ENCODE data around the gene EZH2. TPM values are rescaled to one million over a fixed set of nuclear protein-coding genes. Genes with fewer than 3 reads are reported as not detected.
A peak's percentile ranks its signal among the peaks of the same experiment; 100 is the strongest.

Gene EZH2
- total and polyA plus RNA-seq, 2 donors = 2.1 to 20.0 TPM

- no peak overlapping the region for H3K4me3 ChIP-seq (ENCODE audit: low read depth, low read length)
- H3K27ac ChIP-seq (ENCODE audit: low read depth) = no peak overlapping the region
- H3K36me3 ChIP-seq (ENCODE audit: insufficient read depth) = peaks cover 10% of the 10 kb centered on the region
- DNase-seq (ENCODE audit: extremely low spot score) = no peak
- 92% methylated on average over 10 of the region's 10 CpGs for WGBS
- H3K4me1 ChIP-seq (ENCODE audit: insufficient read depth) = no peaks in the 10 kb centered on the region
Measured at GRCh38 chr7:148802101-148802493, 82.0 kb downstream of the EZH2 start.

GRCh38 chr7:148800677-148801076 lies 83.4 kb downstream of the EZH2 start:
- H3K4me1 ChIP-seq (ENCODE audit: insufficient read depth) = no peaks in the 10 kb centered on the region
- H3K4me3 ChIP-seq (ENCODE audit: low read depth, low read length) = no peak overlapping the region
- DNase-seq (ENCODE audit: extremely low spot score) = no peak
- no peak overlapping the region for H3K27ac ChIP-seq (ENCODE audit: low read depth)
- 91% methylated on average over 13 of the region's 13 CpGs for WGBS
- peaks cover 10% of the 10 kb centered on the region for H3K36me3 ChIP-seq (ENCODE audit: insufficient read depth)

DNA sequence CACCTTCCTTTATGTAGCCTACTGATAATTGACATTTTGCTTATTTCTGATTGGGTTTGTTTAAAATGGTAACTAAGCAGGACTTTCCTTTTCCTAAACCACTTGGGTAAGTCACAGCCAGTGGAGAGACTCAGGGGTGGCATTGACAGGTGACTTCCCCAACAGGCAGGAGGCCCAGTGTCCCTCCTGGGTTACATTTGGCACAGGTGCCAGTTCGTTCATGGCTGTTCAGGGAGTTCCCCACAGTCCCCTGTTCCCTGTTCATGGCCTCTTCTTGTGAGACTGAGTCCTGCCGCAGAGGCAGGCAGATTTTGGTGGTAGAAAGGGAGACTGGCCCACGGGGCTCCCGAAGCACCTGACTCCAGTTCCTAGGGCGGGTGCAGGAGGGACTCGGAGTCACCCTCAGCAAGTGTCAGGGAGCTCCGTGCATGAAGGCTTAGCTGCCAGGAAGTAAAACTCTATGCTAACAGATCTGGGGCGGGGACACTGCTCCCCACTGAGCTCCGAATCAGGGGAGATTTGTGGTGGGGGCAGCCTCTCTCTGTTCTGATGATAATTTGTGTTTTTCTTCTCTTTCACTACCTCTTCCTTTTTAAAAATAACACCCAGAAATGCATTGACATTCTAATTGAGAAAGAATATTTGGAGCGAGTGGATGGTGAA lies 84.1 kb downstream of the EZH2 start:
- Histone ChIP-seq H3K27ac (ENCODE audit: low read depth) (no peak overlapping the region), H3K4me3 (ENCODE audit: low read depth, low read length) (no peak overlapping the region), H3K4me1 (ENCODE audit: insufficient read depth) (no peaks in the 10 kb centered on the region), H3K36me3 (ENCODE audit: insufficient read depth) (peaks cover 10% of the 10 kb centered on the region)
- 81% methylated on average over 10 of the region's 10 CpGs for WGBS
- DNase-seq (ENCODE audit: extremely low spot score) = no peak

DNA sequence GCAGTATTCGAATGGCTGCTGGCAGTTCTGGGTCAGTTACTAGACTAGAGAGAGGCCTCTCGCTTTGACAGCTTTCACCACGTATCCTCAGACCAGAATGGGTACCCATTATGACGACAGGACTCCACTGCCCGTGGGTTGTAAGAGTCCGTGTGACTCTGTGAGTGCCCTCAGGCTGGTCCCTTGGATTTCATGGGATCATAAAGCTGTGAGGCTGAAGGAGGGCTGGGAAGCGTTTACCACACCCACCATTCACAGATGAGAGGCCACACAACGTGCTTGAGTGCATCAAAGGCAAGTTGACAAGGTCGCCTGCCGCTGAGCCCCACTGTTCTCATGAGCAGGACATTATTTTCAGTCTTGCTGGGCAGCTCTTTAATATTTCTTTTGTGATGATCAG lies 87.2 kb downstream of the EZH2 start:
- Histone ChIP-seq H3K27ac (ENCODE audit: low read depth) (no peak overlapping the region), H3K4me1 (ENCODE audit: insufficient read depth) (no peaks in the 10 kb centered on the region), H3K36me3 (ENCODE audit: insufficient read depth) (peaks cover 10% of the 10 kb centered on the region), H3K4me3 (ENCODE audit: low read depth, low read length) (no peak overlapping the region)
- no peak for DNase-seq (ENCODE audit: extremely low spot score)
- 66% methylated on average over 10 of the region's 10 CpGs for WGBS

DNA sequence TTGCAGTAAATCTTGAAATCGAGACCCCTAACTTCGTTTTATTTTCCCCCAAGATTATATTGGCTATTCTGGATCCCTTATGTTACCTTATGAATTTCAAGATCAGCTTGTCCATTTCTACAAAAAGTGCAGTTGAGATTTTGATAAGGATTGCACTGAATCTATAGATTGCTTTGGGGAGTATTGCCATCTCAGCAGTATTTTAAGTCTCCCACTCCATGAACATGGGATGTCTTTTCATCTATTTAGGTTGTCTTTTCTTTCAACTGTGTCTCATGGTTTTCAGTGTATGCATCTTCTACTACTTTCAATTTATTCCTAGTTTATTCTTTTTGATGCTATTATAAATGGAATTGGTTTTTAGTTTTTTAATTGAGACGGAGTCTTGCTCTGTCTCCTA lies 89.6 kb downstream of the EZH2 start:
- H3K4me1 ChIP-seq (ENCODE audit: insufficient read depth) = no peaks in the 10 kb centered on the region
- no peak overlapping the region for H3K27ac ChIP-seq (ENCODE audit: low read depth)
- DNase-seq (ENCODE audit: extremely low spot score) = no peak
- H3K36me3 ChIP-seq (ENCODE audit: insufficient read depth) = peaks cover 9% of the 10 kb centered on the region
- H3K4me3 ChIP-seq (ENCODE audit: low read depth, low read length) = no peak overlapping the region
- WGBS = 98% methylated on average over 3 of the region's 3 CpGs

DNA sequence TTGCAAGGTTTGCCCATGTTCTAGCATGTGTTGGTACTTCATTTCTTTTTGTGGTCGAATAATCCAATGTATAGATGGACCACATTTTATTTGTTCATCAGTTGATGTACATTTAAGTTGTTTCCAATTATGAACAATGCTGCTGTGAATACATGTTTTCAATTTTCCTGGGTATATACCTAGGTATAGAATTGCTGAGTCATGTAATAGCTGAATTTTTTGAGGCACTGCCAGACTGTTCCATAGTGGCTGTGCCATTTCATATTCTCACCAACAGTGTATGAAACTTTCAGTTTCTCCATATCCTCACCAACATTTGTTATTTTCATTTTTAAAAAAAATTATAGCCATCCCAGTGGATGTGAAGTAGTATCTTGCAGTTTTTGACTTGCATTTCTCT lies 90.5 kb downstream of the EZH2 start:
- Histone ChIP-seq H3K4me3 (ENCODE audit: low read depth, low read length) (no peak overlapping the region), H3K4me1 (ENCODE audit: insufficient read depth) (no peaks in the 10 kb centered on the region), H3K36me3 (ENCODE audit: insufficient read depth) (peaks cover 11% of the 10 kb centered on the region), H3K27ac (ENCODE audit: low read depth) (no peak overlapping the region)
- no peak for DNase-seq (ENCODE audit: extremely low spot score)
- WGBS = 96% methylated on average over 1 of the region's 1 CpG

DNA sequence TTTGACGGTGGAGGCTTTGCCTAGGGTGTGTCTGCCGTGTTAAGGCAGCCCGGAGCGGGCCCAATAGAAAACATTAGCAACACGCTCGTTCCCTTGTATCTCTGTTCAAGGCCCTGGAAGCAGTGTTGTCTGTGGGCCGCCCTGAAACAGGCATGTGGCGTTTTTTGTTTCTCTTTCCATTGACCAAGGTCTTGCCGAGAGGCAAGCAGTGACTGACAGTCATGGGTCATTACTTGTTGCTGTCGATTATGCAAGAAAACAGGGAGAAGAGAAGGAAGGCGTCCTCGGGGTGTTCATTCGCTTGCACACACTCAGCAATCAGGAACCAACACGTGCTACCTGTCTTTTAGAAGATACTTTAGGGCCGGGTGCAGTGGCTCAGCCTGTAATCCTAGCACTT lies 92.5 kb downstream of the EZH2 start:
- Histone ChIP-seq H3K4me1 (ENCODE audit: insufficient read depth) (no peaks in the 10 kb centered on the region), H3K36me3 (ENCODE audit: insufficient read depth) (peaks cover 16% of the 10 kb centered on the region), H3K27ac (ENCODE audit: low read depth) (no peak overlapping the region), H3K4me3 (ENCODE audit: low read depth, low read length) (no peak overlapping the region)
- WGBS = 94% methylated on average over 15 of the region's 15 CpGs
- no peak for DNase-seq (ENCODE audit: extremely low spot score)

DNA sequence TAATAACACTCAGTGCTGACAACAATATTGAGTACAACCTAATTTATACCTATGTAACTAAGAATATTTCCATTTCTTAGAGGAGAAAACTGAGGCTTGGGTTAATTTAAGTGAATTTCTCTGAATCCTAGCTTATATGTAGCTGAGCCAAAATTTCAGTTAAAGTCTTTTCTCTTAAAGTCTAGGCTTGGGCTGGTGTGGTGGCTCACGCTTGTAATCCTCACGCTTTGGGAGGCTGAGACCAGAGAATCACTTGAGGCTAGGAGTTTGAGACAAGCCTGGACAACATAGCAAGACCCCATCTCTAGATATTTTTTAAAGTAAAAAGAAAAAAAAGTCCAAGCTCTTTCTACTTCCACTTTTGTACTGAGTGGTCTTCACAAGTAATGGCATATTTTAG lies 93.2 kb downstream of the EZH2 start:
- Histone ChIP-seq H3K27ac (ENCODE audit: low read depth) (no peak overlapping the region), H3K4me1 (ENCODE audit: insufficient read depth) (no peaks in the 10 kb centered on the region), H3K4me3 (ENCODE audit: low read depth, low read length) (no peak overlapping the region), H3K36me3 (ENCODE audit: insufficient read depth) (peaks cover 16% of the 10 kb centered on the region)
- 98% methylated on average over 2 of the region's 2 CpGs for WGBS
- DNase-seq (ENCODE audit: extremely low spot score) = no peak

DNA sequence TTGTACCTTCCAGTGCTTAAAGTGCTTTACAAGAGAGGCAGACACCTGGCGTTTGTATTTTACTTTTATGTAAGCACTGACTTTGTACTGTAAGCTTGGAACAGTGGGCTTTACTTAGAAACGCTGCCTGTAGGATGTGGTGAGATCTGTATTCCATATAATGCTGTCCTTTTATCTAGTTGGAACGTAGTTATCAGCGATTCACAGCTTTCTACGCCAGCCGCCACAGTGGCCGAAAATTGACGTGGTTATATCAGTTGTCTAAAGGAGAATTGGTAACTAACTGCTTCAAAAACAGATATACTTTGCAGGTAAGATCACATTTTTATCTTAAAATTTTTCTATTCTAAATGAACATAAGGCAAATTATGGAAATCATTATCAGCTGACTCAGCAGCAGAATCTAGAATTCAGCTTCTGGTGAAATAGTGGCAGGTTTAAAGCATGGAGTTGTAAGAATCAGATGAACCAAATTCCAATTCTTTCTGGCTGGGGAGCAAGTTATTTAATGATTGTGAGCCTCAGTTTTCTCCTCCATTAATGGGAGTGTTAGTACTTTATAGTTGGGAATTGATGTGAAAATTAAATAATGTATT lies 93.9 kb downstream of the EZH2 start:
- Histone ChIP-seq H3K4me1 (ENCODE audit: insufficient read depth) (no peaks in the 10 kb centered on the region), H3K36me3 (ENCODE audit: insufficient read depth) (peaks cover 16% of the 10 kb centered on the region), H3K27ac (ENCODE audit: low read depth) (no peak overlapping the region), H3K4me3 (ENCODE audit: low read depth, low read length) (no peak overlapping the region)
- WGBS = 93% methylated on average over 8 of the region's 8 CpGs
- DNase-seq (ENCODE audit: extremely low spot score) = no peak

GRCh38 chr7:148789220-148789619 lies 94.9 kb downstream of the EZH2 start:
- no peak overlapping the region for H3K4me3 ChIP-seq (ENCODE audit: low read depth, low read length)
- DNase-seq (ENCODE audit: extremely low spot score) = no peak
- 88% methylated on average over 7 of the region's 7 CpGs for WGBS
- H3K36me3 ChIP-seq (ENCODE audit: insufficient read depth) = peaks cover 16% of the 10 kb centered on the region
- no peak overlapping the region for H3K27ac ChIP-seq (ENCODE audit: low read depth)
- H3K4me1 ChIP-seq (ENCODE audit: insufficient read depth) = no peaks in the 10 kb centered on the region

- Histone ChIP-seq H3K4me3 (ENCODE audit: low read depth, low read length) (no peak overlapping the region), H3K4me1 (ENCODE audit: insufficient read depth) (no peaks in the 10 kb centered on the region), H3K36me3 (ENCODE audit: insufficient read depth) (peaks cover 16% of the 10 kb centered on the region), H3K27ac (ENCODE audit: low read depth) (no peak overlapping the region)
- WGBS = 91% methylated on average over 14 of the region's 14 CpGs
- no peak for DNase-seq (ENCODE audit: extremely low spot score)
Measured at GRCh38 chr7:148787571-148788295, 96.4 kb downstream of the EZH2 start.

DNA sequence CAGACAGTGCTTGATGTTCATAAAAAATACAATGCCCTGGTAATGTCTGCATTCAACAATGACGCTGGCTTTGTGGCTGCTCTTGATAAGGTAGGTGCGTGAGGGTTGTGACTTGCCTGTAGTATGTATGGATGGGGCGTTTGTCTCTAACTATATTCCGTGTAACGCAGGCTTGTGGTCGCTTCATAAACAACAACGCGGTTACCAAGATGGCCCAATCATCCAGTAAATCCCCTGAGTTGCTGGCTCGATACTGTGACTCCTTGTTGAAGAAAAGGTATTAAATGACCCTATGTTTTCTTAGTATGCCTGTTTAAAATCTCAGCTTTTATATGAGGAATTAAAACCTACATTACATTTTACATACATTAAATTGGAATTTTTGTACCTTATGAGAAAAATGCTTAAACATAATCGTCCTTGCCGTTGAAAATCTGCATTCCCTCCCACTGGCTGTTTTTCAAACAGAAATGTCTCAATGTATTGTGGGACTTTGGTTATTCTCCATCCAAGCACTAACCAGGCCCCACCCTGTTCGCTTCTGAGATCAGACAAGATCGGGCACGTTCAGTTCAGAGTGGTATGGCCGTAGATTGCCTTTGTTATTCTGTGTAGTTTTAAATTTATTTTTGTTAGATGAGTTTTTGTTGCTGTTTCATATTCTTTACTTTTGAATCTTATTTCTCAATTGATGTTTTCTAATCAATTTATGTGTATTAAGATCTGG lies 100.1 kb downstream of the EZH2 start:
- DNase-seq (ENCODE audit: extremely low spot score) = peak; percentile 54
- WGBS = 88% methylated on average over 15 of the region's 15 CpGs
- H3K36me3 ChIP-seq (ENCODE audit: insufficient read depth) = peaks cover 11% of the 10 kb centered on the region

DNA sequence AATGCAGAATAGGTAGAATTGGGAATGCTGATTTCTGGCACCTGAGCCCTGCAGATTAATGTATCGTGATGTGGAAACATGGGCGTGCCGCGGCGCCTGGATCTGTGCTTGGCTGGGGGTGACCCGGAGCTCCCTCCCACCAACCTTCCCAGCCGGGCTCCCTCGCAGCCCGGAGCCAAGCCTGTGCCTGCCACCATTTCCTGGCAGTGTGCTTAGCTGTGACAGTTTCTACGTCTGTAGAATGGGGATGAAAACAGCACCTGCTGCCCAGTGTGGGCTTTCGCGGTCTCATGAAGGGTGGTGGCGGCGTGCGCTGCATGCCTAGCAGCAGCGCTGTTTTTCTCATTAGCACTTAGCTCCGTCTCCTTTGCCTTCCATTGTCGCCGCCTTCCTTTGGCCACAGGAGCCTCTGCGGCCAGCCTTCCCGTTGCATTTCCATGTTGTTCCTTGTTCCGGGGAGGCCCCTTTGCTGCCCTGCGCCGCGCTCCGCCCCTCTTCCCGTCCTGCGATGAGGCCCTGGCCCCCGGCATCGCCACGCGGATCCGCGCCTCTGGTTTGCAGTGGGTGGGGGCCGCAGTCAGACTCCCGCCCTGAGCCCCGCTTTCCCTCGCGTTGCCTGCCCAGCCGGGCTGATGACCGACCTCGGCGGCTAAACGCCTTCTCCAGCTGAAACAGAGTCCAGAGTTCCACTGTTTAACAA lies 101.2 kb downstream of the EZH2 start:
- Histone ChIP-seq H3K36me3 (ENCODE audit: insufficient read depth) (peaks cover 5% of the 10 kb centered on the region), H3K4me1 (ENCODE audit: insufficient read depth) (no peaks in the 10 kb centered on the region), H3K27ac (ENCODE audit: low read depth) (no peak overlapping the region), H3K4me3 (ENCODE audit: low read depth, low read length) (no peak overlapping the region)
- DNase-seq (ENCODE audit: extremely low spot score) = no peak
- 83% methylated on average over 44 of the region's 44 CpGs for WGBS

More for the DNA sequence above, 100.1 kb downstream of the EZH2 start:
- Histone ChIP-seq H3K27ac (ENCODE audit: low read depth) (no peak overlapping the region), H3K4me3 (ENCODE audit: low read depth, low read length) (no peak overlapping the region), H3K4me1 (ENCODE audit: insufficient read depth) (no peaks in the 10 kb centered on the region)

Data from urinary bladder (tissue), 4 donors.